ENCODE measurements around the gene LRRC3.

DNA sequence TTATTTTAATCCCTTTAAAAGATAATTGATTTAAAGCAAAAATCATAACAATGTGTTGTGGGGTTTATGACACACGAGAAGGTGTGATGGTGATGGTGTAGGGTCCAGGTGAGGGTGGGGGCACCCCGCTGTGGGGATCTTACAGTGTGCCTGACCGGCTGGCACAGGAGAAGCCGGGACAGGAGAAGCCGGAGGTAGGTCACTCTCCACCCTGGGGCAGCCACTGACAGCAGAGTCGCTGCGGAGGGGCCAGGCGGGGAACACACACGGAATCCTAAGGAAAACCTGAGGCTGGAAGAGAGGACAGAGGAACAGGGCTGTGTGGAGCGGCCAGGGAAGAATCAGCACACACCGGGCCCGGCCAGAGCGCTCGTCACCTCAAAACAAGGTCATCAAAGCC, 4.3 kb upstream of the LRRC3 start:
- TF ChIP-seq, protein P1, sequence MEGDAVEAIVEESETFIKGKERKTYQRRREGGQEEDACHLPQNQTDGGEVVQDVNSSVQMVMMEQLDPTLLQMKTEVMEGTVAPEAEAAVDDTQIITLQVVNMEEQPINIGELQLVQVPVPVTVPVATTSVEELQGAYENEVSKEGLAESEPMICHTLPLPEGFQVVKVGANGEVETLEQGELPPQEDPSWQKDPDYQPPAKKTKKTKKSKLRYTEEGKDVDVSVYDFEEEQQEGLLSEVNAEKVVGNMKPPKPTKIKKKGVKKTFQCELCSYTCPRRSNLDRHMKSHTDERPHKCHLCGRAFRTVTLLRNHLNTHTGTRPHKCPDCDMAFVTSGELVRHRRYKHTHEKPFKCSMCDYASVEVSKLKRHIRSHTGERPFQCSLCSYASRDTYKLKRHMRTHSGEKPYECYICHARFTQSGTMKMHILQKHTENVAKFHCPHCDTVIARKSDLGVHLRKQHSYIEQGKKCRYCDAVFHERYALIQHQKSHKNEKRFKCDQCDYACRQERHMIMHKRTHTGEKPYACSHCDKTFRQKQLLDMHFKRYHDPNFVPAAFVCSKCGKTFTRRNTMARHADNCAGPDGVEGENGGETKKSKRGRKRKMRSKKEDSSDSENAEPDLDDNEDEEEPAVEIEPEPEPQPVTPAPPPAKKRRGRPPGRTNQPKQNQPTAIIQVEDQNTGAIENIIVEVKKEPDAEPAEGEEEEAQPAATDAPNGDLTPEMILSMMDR (IDR thresholded peaks at IDR 0.05; ENCODE audit: low read length): no peak
- no peak for TF ChIP-seq EZH2 (optimal IDR thresholded peaks at IDR 0.05; ENCODE audit: low read depth, low read length)
- no peak for TF ChIP-seq EZH2phosphoT487 (IDR thresholded peaks at IDR 0.05; ENCODE audit: low read length)

All from MM.1S (cell line).